Measurements from ENCODE around the gene FOXP1. TPM values are rescaled to one million over a fixed set of nuclear protein-coding genes. Genes with fewer than 3 reads are reported as not detected.

The FOXP1 gene
- total RNA-seq, 1 experiment from 2014 or later: 75.3 TPM

GRCh38 chr3:71112576-71112975, 471.0 kb downstream of the FOXP1 start:
- Histone ChIP-seq H3K9me3 (ENCODE audit: control insufficient read depth, low read depth, low read length) (no peaks in the 10 kb centered on the region), H4K20me1 (ENCODE audit: control insufficient read depth, insufficient read depth, insufficient read length) (no peaks in the 10 kb centered on the region), H3K4me2 (ENCODE audit: insufficient read depth, insufficient read length, low read length) (no peak overlapping the region), H3K23ac (ENCODE audit: insufficient read length, low read depth, low read length) (no peak overlapping the region), H2BK20ac (ENCODE audit: low read depth, low read length, poor library complexity, severe bottlenecking) (no peak overlapping the region), H3K4me1 (ENCODE audit: insufficient read depth, low read length) (0 out of 2 replicates have a peak, but pooled peaks cover 4% of the 10 kb centered on the region), H4K91ac (ENCODE audit: insufficient read length, low read depth, low read length) (no peak overlapping the region), H3K79me1 (ENCODE audit: insufficient read depth, low read depth, low read length, poor library complexity, severe bottlenecking) (no peaks in the 10 kb centered on the region), H3T11ph (ENCODE audit: low read length) (no peak overlapping the region), H4K8ac (replicated peaks; ENCODE audit: insufficient read length, low read depth, low read length) (no peak overlapping the region), H3K23me2 (ENCODE audit: insufficient read length, low read depth, low read length, poor library complexity, severe bottlenecking) (no peaks in the 10 kb centered on the region), H3K56ac (ENCODE audit: insufficient read length, low read depth, low read length) (no peak overlapping the region), H2BK15ac (ENCODE audit: low read depth, low read length) (no peak overlapping the region), H3K79me2 (ENCODE audit: insufficient read depth, low read length) (no peaks in the 10 kb centered on the region), H2BK120ac (ENCODE audit: low read depth, low read length, poor library complexity, severe bottlenecking) (no peak overlapping the region), H3K9ac (ENCODE audit: extremely low read depth, insufficient read length, low read length) (no peak overlapping the region), H3K27me3 (ENCODE audit: insufficient read depth, low read length) (no peaks in the 10 kb centered on the region), H4K5ac (ENCODE audit: insufficient read length, low read depth, low read length) (no peak overlapping the region), H2AFZ (ENCODE audit: low read length) (no peak overlapping the region), H2AK5ac (ENCODE audit: insufficient read length, low read length) (no peak overlapping the region), H3K18ac (ENCODE audit: insufficient read length, low read depth, low read length) (no peak overlapping the region), H2BK5ac (ENCODE audit: insufficient read length, low read length) (no peak overlapping the region), H3K27ac (ENCODE audit: insufficient read length, low read depth, low read length) (no peak overlapping the region), H3K4ac (ENCODE audit: low read depth, low read length) (no peak overlapping the region), H2BK12ac (ENCODE audit: insufficient read length, low read depth, low read length) (no peak overlapping the region), H3K14ac (ENCODE audit: insufficient read depth, low read length) (no peak overlapping the region)
- no peaks in the 10 kb centered on the region for H3K9me3 Mint-ChIP-seq
- H3K36me3 Mint-ChIP-seq (ENCODE audit: insufficient read depth in 1 of 3, low read depth in 3 of 3): peaks cover 0 to 24% (median 14%) of the 10 kb centered on the region in 3 experiments; a peak in 4 of 7 replicates
- H3K4me1 Mint-ChIP-seq: peaks cover 22 to 23% of the 10 kb centered on the region in 2 experiments
- no peak for DNase-seq
- TF ChIP-seq, protein P1, sequence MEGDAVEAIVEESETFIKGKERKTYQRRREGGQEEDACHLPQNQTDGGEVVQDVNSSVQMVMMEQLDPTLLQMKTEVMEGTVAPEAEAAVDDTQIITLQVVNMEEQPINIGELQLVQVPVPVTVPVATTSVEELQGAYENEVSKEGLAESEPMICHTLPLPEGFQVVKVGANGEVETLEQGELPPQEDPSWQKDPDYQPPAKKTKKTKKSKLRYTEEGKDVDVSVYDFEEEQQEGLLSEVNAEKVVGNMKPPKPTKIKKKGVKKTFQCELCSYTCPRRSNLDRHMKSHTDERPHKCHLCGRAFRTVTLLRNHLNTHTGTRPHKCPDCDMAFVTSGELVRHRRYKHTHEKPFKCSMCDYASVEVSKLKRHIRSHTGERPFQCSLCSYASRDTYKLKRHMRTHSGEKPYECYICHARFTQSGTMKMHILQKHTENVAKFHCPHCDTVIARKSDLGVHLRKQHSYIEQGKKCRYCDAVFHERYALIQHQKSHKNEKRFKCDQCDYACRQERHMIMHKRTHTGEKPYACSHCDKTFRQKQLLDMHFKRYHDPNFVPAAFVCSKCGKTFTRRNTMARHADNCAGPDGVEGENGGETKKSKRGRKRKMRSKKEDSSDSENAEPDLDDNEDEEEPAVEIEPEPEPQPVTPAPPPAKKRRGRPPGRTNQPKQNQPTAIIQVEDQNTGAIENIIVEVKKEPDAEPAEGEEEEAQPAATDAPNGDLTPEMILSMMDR (conservative IDR thresholded peaks at IDR 0.05): no peak
- no CpG with 5 or more reads among the region's 6 CpGs for whole genome bisulfite sequencing (ENCODE audit: extremely low coverage, insufficient read length, low lambda C conversion rate)
- no peak overlapping the region for H3K4me3 Mint-ChIP-seq
- H3K27me3 Mint-ChIP-seq (ENCODE audit: low read depth): no peaks in the 10 kb centered on the region
- H3K27ac Mint-ChIP-seq: 0 out of 7 replicates have a peak overlapping the region, but pooled peaks of 1 of the 3 experiments have one; percentile 22

All from H9 (cell line).